HCT116 (cell line): ENCODE data around the gene MAJIN. TPM values are rescaled to one million over a fixed set of nuclear protein-coding genes. Genes with fewer than 3 reads are reported as not detected.

Experiments used
- ATAC-seq: fragments of 200-7000 bp; cut with Tn5 transposase; 2 replicates; pipeline ENCODE4 v1.9.1; 2020; ENCODE audit warnings: mild to moderate bottlenecking, moderate library complexity
- BruUV-seq: library from RNA; stranded (reverse); fragments of 400-500 nt; replicated peaks from 2 replicates; lab custom pipeline; 2021; lab: Mats Ljungman, UMichigan
- CTCF ChIA-PET: fragments of 300-600 bp; sonication (Branson Sonifier 250); formaldehyde crosslinking; loops from one replicate; lab custom pipeline; 2021; ENCODE audit warnings: antibody characterized with exemption; lab: Charles Lee
- POLR2A ChIA-PET: fragments of 300-600, 350-600 bp; sonication (Branson Sonifier 250); formaldehyde crosslinking; loops from one replicate; lab custom pipeline; 2021; ENCODE audit warnings: antibody characterized with exemption; lab: Charles Lee
- RAD21 ChIA-PET, 2 experiments: fragments of 300-600 bp; sonication (Branson Sonifier 250); formaldehyde crosslinking; loops; one replicate each; lab custom pipeline; 2023; ENCODE audit warnings: low total read pairs in 2 of 2; ENCODE audit not compliant: uncharacterized antibody in 2 of 2, unreplicated experiment in 2 of 2, low non-redundant PET in 1 of 2; lab: Charles Lee
- DNase-seq: peaks from one replicate; pipeline ENCODE4 v3.0.0-alpha.2; 2010; ENCODE audit warnings: low read depth, low spot score
- H2AFZ ChIP-seq: fragments of 200-600 bp; shearing (Covaris generic), sonication (generic); 2 replicates; pipeline ENCODE4 v1.6.1; 2017; ENCODE audit warnings: low read depth, mixed run types, mixed read lengths, antibody characterized with exemption, low read length; ENCODE audit not compliant: poor library complexity, severe bottlenecking
- H3K27ac ChIP-seq: 2 replicates; pipeline ENCODE4 v1.5.1; 2012; ENCODE audit warnings: low read depth, low read length
- H3K27me3 ChIP-seq: fragments of 200-600 bp; sonication (generic); 2 replicates; pipeline ENCODE4 v1.6.1; 2016; ENCODE audit warnings: mixed run types, low read length, mixed read lengths; ENCODE audit not compliant: insufficient read depth
- H3K36me3 ChIP-seq, 2 experiments: fragments of 200-500 bp in 1 of 2; fragments of 200-600 bp in 1 of 2; sonication (Bioruptor generic) in 1 of 2; sonication (generic) in 1 of 2; 2 replicates each; pipeline versions ENCODE4 v1.5.1 to v1.6.1; 2014 to 2016; ENCODE audit warnings: low read length in 2 of 2, inconsistent platforms in 1 of 2, mixed read lengths in 1 of 2, mixed run types in 1 of 2; ENCODE audit not compliant: insufficient read depth in 2 of 2, control insufficient read depth in 1 of 2
- H3K4me1 ChIP-seq, 2 experiments: fragments of 200-600 bp in 1 of 2; sonication (generic) in 1 of 2; 2 replicates each; pipeline versions ENCODE4 v1.5.1 to v1.6.1; 2012 to 2017; ENCODE audit warnings: low read length in 2 of 2, inconsistent platforms in 1 of 2, mild to moderate bottlenecking in 1 of 2, mixed read lengths in 1 of 2, mixed run types in 1 of 2, moderate library complexity in 1 of 2; ENCODE audit not compliant: insufficient read depth in 2 of 2, control insufficient read depth in 1 of 2
- H3K4me2 ChIP-seq: fragments of 200-600 bp; sonication (generic); 2 replicates; pipeline ENCODE4 v1.6.1; 2017; ENCODE audit warnings: mixed run types, low read length, mixed read lengths
- H3K4me3 ChIP-seq, 2 experiments: fragments of 200-600 bp in 1 of 2; sonication (generic) in 1 of 2; replicated peaks in 1 of 2; 2 replicates each; pipeline ENCODE4 v1.5.1; 2011 to 2016; ENCODE audit warnings: low read length in 2 of 2, control low read depth in 1 of 2, low read depth in 1 of 2, mild to moderate bottlenecking in 1 of 2, mixed read lengths in 1 of 2, mixed run types in 1 of 2
- H3K79me2 ChIP-seq: fragments of 200-600 bp; sonication (generic); 2 replicates; pipeline ENCODE4 v1.6.1; 2017; ENCODE audit warnings: mild to moderate bottlenecking, mixed run types, low read length, moderate library complexity, mixed read lengths; ENCODE audit not compliant: insufficient read depth
- H3K9ac ChIP-seq: fragments of 200-600 bp; sonication (generic); 2 replicates; pipeline ENCODE4 v1.6.1; 2016; ENCODE audit warnings: low read length, mixed read lengths
- H3K9me2 ChIP-seq: fragments of 200-600 bp; sonication (generic), shearing (Covaris generic); 2 replicates; pipeline ENCODE4 v1.6.1; 2017; ENCODE audit warnings: mixed run types, mild to moderate bottlenecking, moderate library complexity; ENCODE audit not compliant: insufficient read depth
- H3K9me3 ChIP-seq, 2 experiments: fragments of 200-500 bp in 1 of 2; fragments of 200-600 bp in 1 of 2; sonication (Bioruptor generic) in 1 of 2; sonication (generic) in 1 of 2; 2 replicates each; pipeline ENCODE4 v1.6.1; 2014 to 2017; ENCODE audit warnings: low read length in 2 of 2, mixed read lengths in 2 of 2, inconsistent platforms in 1 of 2, low read depth in 1 of 2, mild to moderate bottlenecking in 1 of 2, mixed run types in 1 of 2, moderate library complexity in 1 of 2; ENCODE audit not compliant: control insufficient read depth in 1 of 2, insufficient read depth in 1 of 2
- H4K20me1 ChIP-seq: fragments of 200-600 bp; sonication (generic), shearing (Covaris generic); 2 replicates; pipeline ENCODE4 v1.6.1; 2017; ENCODE audit warnings: mixed run types, mild to moderate bottlenecking, moderate library complexity; ENCODE audit not compliant: insufficient read depth
- ATF3 ChIP-seq: IDR thresholded peaks from 2 replicates; pipeline ENCODE4 v1.6.1; 2012
- EGR1 ChIP-seq: IDR thresholded peaks from 2 replicates; pipeline ENCODE4 v1.6.1; 2012; ENCODE audit warnings: low read depth
- EZH2 ChIP-seq: fragments of 200-600 bp; sonication (generic); IDR thresholded peaks from 2 replicates; pipeline ENCODE4 v1.6.1; 2017; ENCODE audit warnings: antibody characterized with exemption, mixed run types
- EZH2phosphoT487 ChIP-seq: fragments of 200-600 bp; IDR thresholded peaks from 2 replicates; pipeline ENCODE4 v1.6.1; 2018; ENCODE audit warnings: antibody characterized with exemption, borderline replicate concordance
- FOSL1 ChIP-seq: IDR thresholded peaks from 2 replicates; pipeline ENCODE4 v1.6.1; 2012; ENCODE audit warnings: low read depth
- JUND ChIP-seq: IDR thresholded peaks from 2 replicates; pipeline ENCODE4 v1.6.1; 2012
- MAX ChIP-seq: IDR thresholded peaks from 2 replicates; pipeline ENCODE4 v1.6.1; 2012
- POLR2A ChIP-seq: IDR thresholded peaks from 2 replicates; pipeline ENCODE4 v1.7.0; 2011; ENCODE audit warnings: borderline replicate concordance; ENCODE audit not compliant: insufficient read depth, insufficient read length; ENCODE audit errors: extremely low read depth
- POLR2AphosphoS5 ChIP-seq: IDR thresholded peaks from 2 replicates; pipeline ENCODE4 v1.6.1; 2011; ENCODE audit warnings: mild to moderate bottlenecking, low read depth, low read length, moderate library complexity
- RAD21 ChIP-seq: IDR thresholded peaks from 2 replicates; pipeline ENCODE4 v1.6.1; 2012; ENCODE audit warnings: low read depth, mild to moderate bottlenecking
- REST ChIP-seq: IDR thresholded peaks from 2 replicates; pipeline ENCODE4 v1.6.1; 2012; ENCODE audit warnings: low read depth
- SIN3A ChIP-seq: IDR thresholded peaks from 2 replicates; pipeline ENCODE4 v1.6.1; 2012; ENCODE audit warnings: low read depth
- SRF ChIP-seq: IDR thresholded peaks from 2 replicates; pipeline ENCODE4 v1.6.1; 2012; ENCODE audit warnings: low read depth
- TCF7L2 ChIP-seq: IDR thresholded peaks from 2 replicates; pipeline ENCODE4 v1.7.0; 2011; ENCODE audit warnings: borderline replicate concordance, inconsistent platforms; ENCODE audit not compliant: insufficient read depth, insufficient read length; ENCODE audit errors: extremely low read depth
- YY1 ChIP-seq: IDR thresholded peaks from 2 replicates; pipeline ENCODE4 v1.6.1; 2011; ENCODE audit warnings: low read length, low read depth, moderate library complexity, mild to moderate bottlenecking; ENCODE audit not compliant: insufficient replicate concordance; ENCODE audit errors: extremely low read depth
- ZBTB33 ChIP-seq: IDR thresholded peaks from 2 replicates; pipeline ENCODE4 v1.6.1; 2011; ENCODE audit warnings: mild to moderate bottlenecking, low read length, moderate library complexity; ENCODE audit not compliant: insufficient replicate concordance; ENCODE audit errors: extremely low read depth
- ZFX ChIP-seq: fragments of 450-650 bp; IDR thresholded peaks from 2 replicates; pipeline ENCODE4 v1.6.1; 2017
- ZNF274 ChIP-seq: fragments of 200-500 bp; sonication (Bioruptor generic); IDR thresholded peaks from 2 replicates; pipeline ENCODE4 v1.6.1; 2014; ENCODE audit warnings: mild to moderate bottlenecking, low read depth, low read length, inconsistent platforms
- intact Hi-C: fragments of 100-400 bp; cut with micrococcal nuclease; formaldehyde crosslinking; loops from 2 replicates; pipeline ENCODE4 v1.10.0; 2022
- total RNA-seq: library from RNA; stranded (reverse); gene quantifications from one replicate; pipeline ENCODE4 v1.2.1, GENCODE V29; 2021; ENCODE audit not compliant: unreplicated experiment

Gene MAJIN
- total RNA-seq, 1 experiment from 2014 or later = not detected

GRCh38 chr11:64996710-64997380, 24.9 kb upstream of the MAJIN start, which contains the start of gene BATF2:
TSS of gene BATF2 (minus strand) at chr11:64996971. CDS start at chr11:64996914, 57 bp downstream.
- CTCF ChIA-PET = interaction anchor here (0.7 to 3.8 kb wide), 9 partner anchors 10 to 209 kb away, joined by 3 to 21 read pairs (median 4); partner anchors contain the start of genes ARL2 and CDC42BPG
- peak within 1 kb of the TSS; percentile 29 for H3K9ac ChIP-seq
- H3K4me2 ChIP-seq = peak within 1 kb of the TSS; percentile 78
- RAD21 ChIA-PET = interaction anchor here (0.6 to 1.9 kb wide), 3 partner anchors 16 to 150 kb away, joined by 3 to 5 read pairs (median 4); no protein-coding TSS in a partner anchor
- no TSS peak for BruUV-seq
- H3K4me3 ChIP-seq = peak within 1 kb of the TSS; percentile 30 to 50
- no peaks in the 10 kb centered on the region for H3K36me3 ChIP-seq
- H3K27ac ChIP-seq = peak within 1 kb of the TSS; percentile 34; the same call in 1 of the 2 replicates
- no peaks in the 10 kb centered on the region for H3K9me2 ChIP-seq
- DNase-seq = peak; percentile 50
- peak within 1 kb of the TSS; percentile 70 for H2AFZ ChIP-seq
- ATAC-seq = peak; percentile 90
- H3K4me1 ChIP-seq = peaks cover 13 to 40% of the 10 kb centered on the region in 2 experiments; a peak in 3 of 4 replicates
- H3K27me3 ChIP-seq = no peaks in the 10 kb centered on the region
- no peaks in the 10 kb centered on the region for H3K79me2 ChIP-seq
- H3K9me3 ChIP-seq = no peaks in the 10 kb centered on the region
- no peaks in the 10 kb centered on the region for H4K20me1 ChIP-seq
- intact Hi-C loops = loop anchor here (5.0 kb wide), 1 partner anchor 150 kb away; no protein-coding TSS in a partner anchor
- POLR2A ChIA-PET = interaction anchor here (0.6 to 2.7 kb wide), 4 partner anchors 9 to 150 kb away, joined by 3 to 15 read pairs (median 4); no protein-coding TSS in a partner anchor
- TF ChIP-seq SRF (peak; percentile 95), MAX (peak; percentile 64; the same call in 1 of the 2 replicates), ZNF274 (no peak), ZBTB33 (no peak), POLR2AphosphoS5 (peak; percentile 58), EZH2 (no peak), EZH2phosphoT487 (no peak), REST (no peak), JUND (no peak), YY1 (no peak), ZFX (no peak), RAD21 (peak; percentile 78), SIN3A (no peak; the same call in 1 of the 2 replicates), ATF3 (no peak), EGR1 (peak; percentile 53), TCF7L2 (no peak), POLR2A (no peak), FOSL1 (no peak)
